ENCODE measurements around the gene DNAJB14.

DNA sequence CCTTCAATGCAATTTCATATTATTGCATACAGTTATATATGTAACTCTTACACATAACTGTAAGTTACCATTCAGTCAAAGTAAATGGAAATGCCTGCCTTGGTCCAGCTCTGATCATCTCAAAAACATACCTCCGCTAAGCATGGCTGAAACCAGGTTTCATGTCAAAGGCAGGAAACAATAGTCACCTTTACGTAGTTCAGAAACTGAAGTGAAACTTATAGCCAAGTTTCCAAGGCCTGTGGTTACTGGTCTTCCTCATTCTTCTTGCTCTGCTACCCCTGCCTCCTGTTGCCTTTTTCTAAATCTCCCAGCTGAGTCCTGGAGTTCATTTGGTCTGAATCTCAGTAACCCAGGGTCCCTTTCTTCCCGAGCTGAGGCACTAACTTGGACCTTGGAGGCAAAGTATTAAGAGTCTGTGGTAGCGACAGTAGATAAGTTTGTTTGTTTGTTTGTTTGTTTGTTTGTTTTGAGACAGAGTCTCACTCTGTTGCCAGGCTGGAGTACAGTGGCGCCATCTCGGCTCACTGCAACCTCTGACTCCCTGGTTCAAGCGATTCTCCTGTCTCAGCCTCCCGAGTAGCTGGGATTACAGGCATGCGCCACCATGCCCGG lies 98.9 kb downstream of the DNAJB14 start:
- TF ChIP-seq CREB1 (CRISPR knock-in tag; IDR thresholded peaks at IDR 0.05): no peak
- no peak for TF ChIP-seq CTCF (IDR thresholded peaks at IDR 0.05)
- TF ChIP-seq, protein P1, sequence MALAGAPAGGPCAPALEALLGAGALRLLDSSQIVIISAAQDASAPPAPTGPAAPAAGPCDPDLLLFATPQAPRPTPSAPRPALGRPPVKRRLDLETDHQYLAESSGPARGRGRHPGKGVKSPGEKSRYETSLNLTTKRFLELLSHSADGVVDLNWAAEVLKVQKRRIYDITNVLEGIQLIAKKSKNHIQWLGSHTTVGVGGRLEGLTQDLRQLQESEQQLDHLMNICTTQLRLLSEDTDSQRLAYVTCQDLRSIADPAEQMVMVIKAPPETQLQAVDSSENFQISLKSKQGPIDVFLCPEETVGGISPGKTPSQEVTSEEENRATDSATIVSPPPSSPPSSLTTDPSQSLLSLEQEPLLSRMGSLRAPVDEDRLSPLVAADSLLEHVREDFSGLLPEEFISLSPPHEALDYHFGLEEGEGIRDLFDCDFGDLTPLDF (CRISPR knock-in tag; IDR thresholded peaks at IDR 0.05): no peak
- no peak for TF ChIP-seq CREM (CRISPR knock-in tag; IDR thresholded peaks at IDR 0.05)
- no peak for TF ChIP-seq SP1 (CRISPR knock-in tag; conservative IDR thresholded peaks at IDR 0.05)
- no peak for TF ChIP-seq FOXK1 (CRISPR knock-in tag; IDR thresholded peaks at IDR 0.05)
- TF ChIP-seq GABPB1 (CRISPR knock-in tag; IDR thresholded peaks at IDR 0.05): no peak
- no peak for TF ChIP-seq TEAD4 (CRISPR knock-in tag; IDR thresholded peaks at IDR 0.05)

All from WTC11 (cell line).